K562 (cell line): ENCODE measurements around the gene TCF4. TPM values are rescaled to one million over a fixed set of nuclear protein-coding genes. Genes with fewer than 3 reads are reported as not detected.

Experiments used
- ADNP ChIP-seq: fragments of 200-800 bp; sonication (Bioruptor generic); IDR thresholded peaks from 2 replicates; pipeline ENCODE4 v1.6.1; 2016; ENCODE audit warnings: missing genetic modification characterization, missing compliant biosample characterization
- AFF4 ChIP-seq: sonication (generic); formaldehyde crosslinking; IDR thresholded peaks from 2 replicates; pipeline ENCODE4 v1.8.0; 2023; ENCODE audit warnings: mild to moderate bottlenecking, missing genetic modification reagents
- BMI1 ChIP-seq: fragments of 150-350 bp; IDR thresholded peaks from 2 replicates; pipeline ENCODE4 v1.6.1; 2014; ENCODE audit warnings: low read length
- FOXO4 ChIP-seq: fragments of 450-650 bp; formaldehyde crosslinking; IDR thresholded peaks from 2 replicates; pipeline ENCODE4 v1.4.0; 2020; ENCODE audit warnings: mild to moderate bottlenecking, moderate library complexity
- GTF2F1 ChIP-seq: IDR thresholded peaks from 2 replicates; pipeline ENCODE4 v1.6.1; 2011; ENCODE audit warnings: low read depth, low read length, improper control_type of control experiment
- IRF1 ChIP-seq: sonication (generic); formaldehyde crosslinking; IDR thresholded peaks from 2 replicates; pipeline ENCODE4 v1.8.0; 2022; ENCODE audit warnings: missing genetic modification reagents, mild to moderate bottlenecking, borderline replicate concordance
- MYC ChIP-seq, 2 experiments: fragments of 250-450 bp in 1 of 2; sonication (Bioruptor Pico) in 1 of 2; IDR thresholded peaks; 2 replicates each; pipeline versions ENCODE4 v1.5.1 to v1.6.1; 2012 to 2021; ENCODE audit warnings: low read depth in 2 of 2, borderline replicate concordance in 1 of 2, improper control_type of control experiment in 1 of 2, low read length in 1 of 2, mild to moderate bottlenecking in 1 of 2, moderate library complexity in 1 of 2
- NFXL1 ChIP-seq: fragments of 450-650 bp; formaldehyde crosslinking; IDR thresholded peaks from 2 replicates; pipeline ENCODE4 v1.4.0; 2021; ENCODE audit warnings: mild to moderate bottlenecking
- PTTG1 ChIP-seq: fragments of 450-650 bp; IDR thresholded peaks from 2 replicates; pipeline ENCODE4 v1.6.1; 2016; ENCODE audit warnings: low read depth, mild to moderate bottlenecking, missing genetic modification characterization, missing compliant biosample characterization
- SFPQ ChIP-seq: fragments of 200-400 bp; formaldehyde crosslinking; IDR thresholded peaks from 2 replicates; pipeline ENCODE4 v1.6.1; 2017; ENCODE audit warnings: mild to moderate bottlenecking, low read depth, low read length, moderate library complexity
- STAT5B ChIP-seq: fragments of 250-450 bp; sonication (Bioruptor Pico); IDR thresholded peaks from 2 replicates; pipeline ENCODE4 v1.8.0; 2021; ENCODE audit warnings: mild to moderate bottlenecking, inconsistent platforms
- ZMIZ1 ChIP-seq, 2 experiments: fragments of 150-350 bp in 1 of 2; IDR thresholded peaks; 2 replicates each; pipeline ENCODE4 v1.6.1; 2012 to 2016; ENCODE audit warnings: low read depth in 2 of 2, low read length in 2 of 2, mild to moderate bottlenecking in 1 of 2, moderate library complexity in 1 of 2
- ZNF143 ChIP-seq: sonication (generic); formaldehyde crosslinking; IDR thresholded peaks from 2 replicates; pipeline ENCODE4 v1.9.0; 2022; ENCODE audit warnings: mild to moderate bottlenecking, missing genetic modification reagents
- ZNF384 ChIP-seq: IDR thresholded peaks from 2 replicates; pipeline ENCODE4 v1.6.1; 2012; ENCODE audit warnings: low read depth, low read length, improper control_type of control experiment
- ZNF778 ChIP-seq: fragments of 450-650 bp; formaldehyde crosslinking; IDR thresholded peaks from 2 replicates; pipeline ENCODE4 v1.4.0; 2020; ENCODE audit warnings: mild to moderate bottlenecking, moderate library complexity
- polyA plus RNA-seq, 8 experiments: library from polyadenylated mRNA; depleted of rRNA in 4 of 8; stranded (reverse) in 5 of 8; unstranded in 3 of 8; fragments of >200 nt; fragmentation: Nextera tagmentation in 2 of 8; fragmentation: Illumina TruSeq in 1 of 8; extraction: Ambion mirVana in 2 of 8; extraction: Trizol in 1 of 8; gene quantifications; 2 replicates each; pipeline versions ENCODE4 v1.2.1 to v1.2.3, GENCODE V29; 2011 to 2014; ENCODE audit warnings: inconsistent platforms in 1 of 8, missing spikeins in 1 of 8
- total RNA-seq, 7 experiments: library from RNA; depleted of rRNA in 6 of 7; stranded (reverse); fragments of >200 nt in 6 of 7; fragmentation: Illumina TruSeq in 2 of 7; extraction: Trizol in 2 of 7; gene quantifications; 2 replicates each; pipeline versions ENCODE4 v1.2.1 to v1.2.3, GENCODE V29; 2011 to 2021; ENCODE audit warnings: low replicate concordance in 1 of 7

Gene TCF4
- total and polyA plus RNA-seq, 9 of the 15 experiments (the other 6 are each of a cell fraction or from before 2014, with no cell fraction given): 4.8 to 24.7 (median 15.2) TPM

GRCh38 chr18:55589625-55590291, 1.8 kb upstream of the TCF4 start (continued):
- TF ChIP-seq ZMIZ1 (IDR thresholded peaks at IDR 0.05; ENCODE audit: low read depth in 2 of 2, low read length in 2 of 2): no peak
- no peak for TF ChIP-seq PTTG1 (tag)
- TF ChIP-seq MYC (IDR thresholded peaks at IDR 0.05; ENCODE audit: low read depth, low read length): peak; percentile 82
- no peak for TF ChIP-seq MYC (CRISPR knock-in tag; IDR thresholded peaks at IDR 0.05; ENCODE audit: borderline replicate concordance, low read depth)
- no peak for TF ChIP-seq ZNF384
- TF ChIP-seq ADNP (tag): no peak
- TF ChIP-seq BMI1: no peak
- TF ChIP-seq ZNF143 (CRISPR knock-in tag): no peak
- TF ChIP-seq NFXL1: no peak
- no peak for TF ChIP-seq IRF1 (CRISPR knock-in tag)
- no peak for TF ChIP-seq STAT5B
- no peak for TF ChIP-seq ZNF778 (CRISPR knock-in tag)
- no peak for TF ChIP-seq AFF4 (CRISPR knock-in tag)
- no peak for TF ChIP-seq SFPQ
- no peak for TF ChIP-seq GTF2F1
- TF ChIP-seq FOXO4: no peak
